Measurements from ENCODE around the gene TBCD.

GRCh38 chr17:82865774-82866395, 114.0 kb downstream of the TBCD start:
- no peak for TF ChIP-seq CTCF (IDR thresholded peaks at IDR 0.05; ENCODE audit: low read depth, low read length)
- no peak for TF ChIP-seq EZH2phosphoT487 (IDR thresholded peaks at IDR 0.05; ENCODE audit: low read depth)

Measured in OCI-LY3 (cell line).